IMR-90 (cell line): ENCODE measurements around the gene CSGALNACT2. TPM values are rescaled to one million over a fixed set of nuclear protein-coding genes. Genes with fewer than 3 reads are reported as not detected.

Source experiments
- ATAC-seq: fragments of 200-7000 bp; cut with Tn5 transposase; 2 replicates; pipeline ENCODE4 v1.9.1; 2020; ENCODE audit warnings: low read depth, mild to moderate bottlenecking, moderate library complexity
- BruUV-seq: library from RNA; stranded (reverse); fragments of 400-500 nt; replicated peaks from 2 replicates; lab custom pipeline; 2021; lab: Mats Ljungman, UMichigan
- CTCF ChIA-PET: fragments of 300-600 bp; formaldehyde crosslinking; extraction: SDS; loops from one replicate; lab custom pipeline; 2021; ENCODE audit warnings: antibody characterized with exemption; lab: Yijun Ruan, JAX
- POLR2A ChIA-PET: fragments of 300-600 bp; sonication (Branson Sonifier 250); formaldehyde crosslinking; loops from one replicate; lab custom pipeline; 2022; ENCODE audit warnings: antibody characterized with exemption; ENCODE audit not compliant: unreplicated experiment; lab: Charles Lee
- DNase-seq: peaks from one replicate; pipeline ENCODE4 v3.0.0; 2013
- H2AFZ ChIP-seq: replicated peaks from 2 replicates; pipeline ENCODE3; 2013; ENCODE audit warnings: low read length, mild to moderate bottlenecking; ENCODE audit not compliant: poor library complexity
- H2AK5ac ChIP-seq: 2 replicates; pipeline ENCODE4 v1.6.1; 2013; ENCODE audit warnings: low read depth, low read length, inconsistent platforms
- H2AK9ac ChIP-seq: replicated peaks from 2 replicates; pipeline ENCODE3; 2013; ENCODE audit warnings: mild to moderate bottlenecking, low read depth, low read length, moderate library complexity; ENCODE audit not compliant: poor library complexity
- H2BK120ac ChIP-seq: 2 replicates; pipeline ENCODE4 v1.6.1; 2013; ENCODE audit warnings: low read depth, low read length, inconsistent platforms
- H2BK15ac ChIP-seq: 3 replicates; pipeline ENCODE4 v1.6.1; 2013; ENCODE audit warnings: low read depth, low read length, inconsistent platforms
- H2BK20ac ChIP-seq: 2 replicates; pipeline ENCODE4 v1.6.1; 2013; ENCODE audit warnings: low read depth, mild to moderate bottlenecking, inconsistent platforms, low read length, moderate library complexity
- H2BK5ac ChIP-seq: 2 replicates; pipeline ENCODE4 v1.6.1; 2013; ENCODE audit warnings: mild to moderate bottlenecking, low read depth, low read length, inconsistent platforms; ENCODE audit not compliant: poor library complexity, severe bottlenecking
- H3K14ac ChIP-seq: replicated peaks from 2 replicates; pipeline ENCODE4 v1.6.1; 2013; ENCODE audit warnings: low read depth, low read length, inconsistent platforms
- H3K18ac ChIP-seq: 2 replicates; pipeline ENCODE4 v1.6.1; 2013; ENCODE audit warnings: low read depth, low read length, control low read depth
- H3K23ac ChIP-seq: 2 replicates; pipeline ENCODE4 v1.6.1; 2013; ENCODE audit warnings: low read depth, low read length, inconsistent platforms
- H3K27ac ChIP-seq: 2 replicates; pipeline ENCODE4 v1.5.1; 2013; ENCODE audit warnings: mild to moderate bottlenecking, control low read depth, low read length; ENCODE audit not compliant: insufficient read depth
- H3K27me3 ChIP-seq: 2 replicates; pipeline ENCODE4 v1.6.1; 2013; ENCODE audit warnings: low read length; ENCODE audit not compliant: control insufficient read depth, insufficient read depth
- H3K36me3 ChIP-seq: 2 replicates; pipeline ENCODE4 v1.6.1; 2013; ENCODE audit warnings: low read length, mixed read lengths; ENCODE audit not compliant: control insufficient read depth, insufficient read depth
- H3K4ac ChIP-seq: 2 replicates; pipeline ENCODE4 v1.6.1; 2013; ENCODE audit warnings: low read depth, low read length, inconsistent platforms
- H3K4me1 ChIP-seq: 2 replicates; pipeline ENCODE4 v1.6.1; 2013; ENCODE audit warnings: low read length, mixed read lengths; ENCODE audit not compliant: control insufficient read depth, insufficient read depth
- H3K4me2 ChIP-seq: 2 replicates; pipeline ENCODE4 v1.6.1; 2013; ENCODE audit warnings: low read depth, mild to moderate bottlenecking, control low read depth, low read length, moderate library complexity
- H3K4me3 ChIP-seq: 2 replicates; pipeline ENCODE4 v1.5.1; 2013; ENCODE audit warnings: low read depth, mild to moderate bottlenecking, control low read depth, low read length, moderate library complexity; ENCODE audit not compliant: insufficient read depth
- H3K56ac ChIP-seq: 2 replicates; pipeline ENCODE4 v1.6.1; 2013; ENCODE audit warnings: low read length, inconsistent platforms; ENCODE audit not compliant: insufficient read depth; ENCODE audit errors: extremely low read depth
- H3K79me1 ChIP-seq, 2 experiments: 2 replicates each; pipeline ENCODE4 v1.6.1; 2013; ENCODE audit warnings: low read length in 2 of 2, inconsistent platforms in 1 of 2, low read depth in 1 of 2
- H3K9ac ChIP-seq: 2 replicates; pipeline ENCODE4 v1.6.1; 2013; ENCODE audit warnings: low read depth, low read length, control low read depth
- H3K9me1 ChIP-seq: 2 replicates; pipeline ENCODE4 v1.6.1; 2013; ENCODE audit warnings: low read length, inconsistent platforms; ENCODE audit not compliant: insufficient read depth
- H3K9me3 ChIP-seq: 2 replicates; pipeline ENCODE4 v1.6.1; 2013; ENCODE audit warnings: low read length; ENCODE audit not compliant: control insufficient read depth, insufficient read depth
- H4K20me1 ChIP-seq: 2 replicates; pipeline ENCODE4 v1.6.1; 2013; ENCODE audit warnings: low read length, inconsistent platforms; ENCODE audit not compliant: insufficient read depth
- H4K5ac ChIP-seq: 2 replicates; pipeline ENCODE4 v1.6.1; 2013; ENCODE audit warnings: mild to moderate bottlenecking, low read depth, low read length, control low read depth
- H4K8ac ChIP-seq, 2 experiments: 2 replicates each; pipeline ENCODE4 v1.6.1; 2013; ENCODE audit warnings: low read depth in 2 of 2, low read length in 2 of 2, control low read depth in 1 of 2, inconsistent platforms in 1 of 2
- H4K91ac ChIP-seq: 2 replicates; pipeline ENCODE4 v1.6.1; 2013; ENCODE audit warnings: low read depth, low read length, inconsistent platforms; ENCODE audit not compliant: insufficient read depth
- MAFK ChIP-seq: IDR thresholded peaks from 2 replicates; pipeline ENCODE4 v1.6.1; 2012; ENCODE audit warnings: low read depth, low read length, improper control_type of control experiment
- RFX5 ChIP-seq: IDR thresholded peaks from 2 replicates; pipeline ENCODE4 v1.8.0; 2012; ENCODE audit warnings: low read depth, mild to moderate bottlenecking, low read length, moderate library complexity
- WGBS, 2 experiments: methylation state at CpG; one replicate each; pipeline versions ENCODE4 v1.1.5 to v1.1.7; 2013; ENCODE audit warnings: missing lambda C conversion rate in 2 of 2; ENCODE audit not compliant: insufficient read length in 1 of 2; ENCODE audit errors: extremely low coverage in 2 of 2; 5-methylcytosine and 5-hydroxymethylcytosine counted together
- dilution Hi-C: fragments of 300-500 bp; cut with HindIII; formaldehyde crosslinking; loops from one replicate; pipeline ENCODE4 v1.14.3; 2018; ENCODE audit warnings: low sequenced_read_pairs; ENCODE audit not compliant: unreplicated experiment
- in situ Hi-C: fragments of 300-500 bp; cut with MboI; formaldehyde crosslinking; loops from 3 replicates; pipeline ENCODE4 v1.14.3; 2019; ENCODE audit warnings: low sequenced_read_pairs, inconsistent platforms, mixed read lengths
- intact Hi-C: fragments of 100-400 bp; cut with micrococcal nuclease; formaldehyde crosslinking; loops from 2 replicates; pipeline ENCODE4 v1.10.0; 2022
- polyA plus RNA-seq, 3 experiments: library from polyadenylated mRNA; depleted of rRNA; stranded (reverse); fragments of >200 nt; gene quantifications; 2 replicates each; pipeline ENCODE4 v1.2.3, GENCODE V29; 2012; ENCODE audit warnings: low replicate concordance in 1 of 3
- total RNA-seq: library from RNA; depleted of rRNA; stranded (reverse); fragments of >200 nt; gene quantifications from 2 replicates; pipeline ENCODE4 v1.2.3, GENCODE V29; 2012

Gene CSGALNACT2
- total and polyA plus RNA-seq, 2 of the 4 experiments (the other 2 are of a cell fraction) = 6.5 to 13.1 TPM

DNA sequence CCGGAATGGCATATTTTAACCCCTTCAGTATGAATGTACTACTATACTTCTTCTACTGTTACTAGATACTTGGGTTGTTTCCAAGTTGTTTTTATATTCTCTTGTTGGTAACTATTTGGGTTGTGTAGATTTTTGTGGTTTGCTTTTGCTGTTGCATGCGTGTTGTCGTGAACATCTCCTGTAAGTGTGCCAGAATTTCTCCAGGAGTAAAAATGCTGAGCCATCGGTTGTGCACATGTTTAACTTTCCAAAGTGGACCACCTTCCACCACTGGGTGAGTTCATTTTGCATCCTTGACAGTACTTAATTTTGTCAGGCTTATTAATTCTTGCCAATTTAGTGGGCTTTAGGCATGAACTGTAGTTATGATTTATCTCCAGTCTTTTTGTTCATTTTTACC lies 47.9 kb downstream of the CSGALNACT2 start:
- Histone ChIP-seq H2AK9ac (no peak overlapping the region), H3K4ac (no peak overlapping the region), H4K8ac (no peak overlapping the region), H3K23ac (no peak overlapping the region), H4K20me1 (no peaks in the 10 kb centered on the region; the same call in 1 of the 2 replicates), H3K14ac (no peak overlapping the region), H2AFZ (no peak overlapping the region), H3K4me2 (no peak overlapping the region), H2BK20ac (no peak overlapping the region), H3K9ac (no peak overlapping the region), H4K91ac (no peak overlapping the region), H3K4me3 (no peak overlapping the region), H2BK5ac (no peak overlapping the region), H3K4me1 (no peaks in the 10 kb centered on the region), H3K9me3 (no peaks in the 10 kb centered on the region), H2AK5ac (no peak overlapping the region), H2BK15ac (no peak overlapping the region), H3K27me3 (no peaks in the 10 kb centered on the region), H4K5ac (no peak overlapping the region), H3K79me1 (peaks cover 0 to 3% of the 10 kb centered on the region in 2 experiments; a peak in 2 of 4 replicates), H2BK120ac (no peak overlapping the region), H3K56ac (no peak overlapping the region), H3K18ac (no peak overlapping the region), H3K36me3 (peaks cover 22% of the 10 kb centered on the region), H3K27ac (no peak overlapping the region), H3K9me1 (no peaks in the 10 kb centered on the region)
- WGBS, 2 experiments = no CpG with 5 or more reads among the region's 4 CpGs
- no TSS peak for BruUV-seq
- ChIA-PET CTCF (no interaction called here), POLR2A (no interaction called here)
- in situ Hi-C loops (no loop called here), dilution Hi-C loops (no loop called here), intact Hi-C loops (no loop called here)
- ATAC-seq (no peak), DNase-seq (no peak)
- TF ChIP-seq MAFK = peak; percentile 40; the same call in 1 of the 2 replicates
- TF ChIP-seq RFX5 = no peak
